B cell (primary cell): ENCODE measurements around the gene SEMA6A. TPM values are rescaled to one million over a fixed set of nuclear protein-coding genes. Genes with fewer than 3 reads are reported as not detected.

Experiments
- ATAC-seq: fragments of 200-7000 bp; cut with Tn5 transposase; one replicate; pipeline ENCODE4 v1.10.0; 2021; ENCODE audit warnings: low read depth, mild to moderate bottlenecking, moderate number of reproducible peaks, moderate library complexity
- CTCF ChIA-PET: fragments of 350-600 bp; sonication (Branson Sonifier 250); formaldehyde crosslinking; loops from one replicate; lab custom pipeline; 2021; ENCODE audit warnings: antibody characterized with exemption, inconsistent platforms; lab: Charles Lee
- POLR2A ChIA-PET: fragments of 350-600 bp; sonication (Branson Sonifier 250); formaldehyde crosslinking; loops from one replicate; lab custom pipeline; 2021; ENCODE audit warnings: antibody characterized with exemption; lab: Charles Lee
- DNase-seq: peaks from one replicate; pipeline ENCODE4 v3.0.0; 2013
- H2AFZ ChIP-seq: 2 replicates; pipeline ENCODE4 v1.6.1; 2012; ENCODE audit warnings: mild to moderate bottlenecking, low read depth, low read length; ENCODE audit not compliant: insufficient read depth, poor library complexity, severe bottlenecking
- H3K27ac ChIP-seq, 2 donors: 1 replicate in 1 of 2; 2 replicates in 1 of 2; pipeline ENCODE4 v1.5.1; 2012 to 2013; ENCODE audit warnings: low read length in 2 of 2, mild to moderate bottlenecking in 2 of 2, moderate library complexity in 1 of 2
- H3K27me3 ChIP-seq, 4 experiments: fragments of 200-600 bp in 1 of 4; sonication (generic) in 1 of 4; replicated peaks in 1 of 4; 1 replicate in 2 of 4; 2 replicates in 2 of 4; pipeline versions ENCODE4 v1.6.1 to v1.7.0; 2013 to 2016; ENCODE audit warnings: low read length in 3 of 4, mild to moderate bottlenecking in 2 of 4, mixed read lengths in 1 of 4, moderate library complexity in 1 of 4; ENCODE audit not compliant: insufficient read depth in 4 of 4, control insufficient read depth in 3 of 4; ENCODE audit errors: control extremely low read depth in 1 of 4
- H3K36me3 ChIP-seq, 2 experiments: replicated peaks in 1 of 2; 1 replicate in 1 of 2; 2 replicates in 1 of 2; pipeline versions ENCODE4 v1.6.1 to v1.7.1; 2013; ENCODE audit warnings: low read length in 1 of 2; ENCODE audit not compliant: insufficient read depth in 2 of 2, control insufficient read depth in 1 of 2; ENCODE audit errors: control extremely low read depth in 1 of 2, extremely low read depth in 1 of 2
- H3K4me1 ChIP-seq, 2 donors: fragments of 200-600 bp in 1 of 2; sonication (generic) in 1 of 2; 1 replicate in 1 of 2; 2 replicates in 1 of 2; pipeline versions ENCODE4 v1.5.1 to v1.6.1; 2013 to 2017; ENCODE audit warnings: low read length in 2 of 2; ENCODE audit not compliant: control insufficient read depth in 2 of 2, insufficient read depth in 2 of 2
- H3K4me2 ChIP-seq: replicated peaks from 2 replicates; pipeline ENCODE3; 2012; ENCODE audit warnings: mild to moderate bottlenecking, low read depth, low read length; ENCODE audit not compliant: poor library complexity, severe bottlenecking
- H3K4me3 ChIP-seq, 5 experiments: fragments of 200-600 bp in 1 of 5; sonication (generic) in 1 of 5; 1 replicate in 3 of 5; 2 replicates in 2 of 5; pipeline versions ENCODE4 v1.5.1 to v1.7.0; 2011 to 2016; ENCODE audit warnings: low read length in 4 of 5, mild to moderate bottlenecking in 4 of 5, low read depth in 2 of 5, control low read depth in 1 of 5, moderate library complexity in 1 of 5; ENCODE audit not compliant: insufficient read depth in 1 of 5; ENCODE audit errors: control extremely low read depth in 1 of 5, extremely low read depth in 1 of 5
- H3K79me2 ChIP-seq: fragments of 200-600 bp; sonication (generic); one replicate; pipeline ENCODE4 v1.6.0; 2016; ENCODE audit warnings: low read length; ENCODE audit not compliant: control insufficient read depth, insufficient read depth
- H3K9ac ChIP-seq: fragments of 200-600 bp; sonication (generic); 2 replicates; pipeline ENCODE4 v1.6.1; 2017; ENCODE audit warnings: mild to moderate bottlenecking, low read length, moderate library complexity
- H3K9me3 ChIP-seq, 3 donors: one replicate each; pipeline versions ENCODE4 v1.6.1 to v1.7.1; 2013; ENCODE audit warnings: low read length in 2 of 3; ENCODE audit not compliant: control insufficient read depth in 2 of 3, insufficient read depth in 1 of 3; ENCODE audit errors: control extremely low read depth in 1 of 3
- H4K20me1 ChIP-seq: 2 replicates; pipeline ENCODE4 v1.6.0; 2012; ENCODE audit warnings: mild to moderate bottlenecking, low read length; ENCODE audit not compliant: insufficient read depth, control insufficient read depth, poor library complexity, severe bottlenecking
- H3K27ac Mint-ChIP-seq: one replicate; pipeline ENCODE4 v1.8.0; 2021; ENCODE audit warnings: mixed read lengths
- H3K27me3 Mint-ChIP-seq: one replicate; pipeline ENCODE4 v1.8.0; 2021; ENCODE audit warnings: mixed read lengths
- H3K4me1 Mint-ChIP-seq: one replicate; pipeline ENCODE4 v1.8.0; 2021; ENCODE audit warnings: mixed read lengths
- H3K4me3 Mint-ChIP-seq: one replicate; pipeline ENCODE4 v1.8.0; 2021; ENCODE audit warnings: mixed read lengths
- H3K9me3 Mint-ChIP-seq: one replicate; pipeline ENCODE4 v1.8.0; 2022; ENCODE audit warnings: mixed read lengths; ENCODE audit not compliant: insufficient read depth
- EZH2 ChIP-seq: IDR thresholded peaks from 2 replicates; pipeline ENCODE4 v1.6.1; 2012; ENCODE audit warnings: borderline replicate concordance, low read depth, mild to moderate bottlenecking, moderate library complexity, low read length; ENCODE audit not compliant: insufficient read depth, poor library complexity, severe bottlenecking
- WGBS: methylation state at CpG from one replicate; pipeline ENCODE4 v1.1.5; 2013; ENCODE audit warnings: missing lambda C conversion rate; ENCODE audit not compliant: insufficient coverage; 5-methylcytosine and 5-hydroxymethylcytosine counted together
- intact Hi-C: fragments of 100-400 bp; cut with micrococcal nuclease; formaldehyde crosslinking; loops from one replicate; pipeline ENCODE4 v1.10.0; 2022
- polyA plus RNA-seq: library from polyadenylated mRNA; depleted of rRNA; stranded (reverse); fragments of >200 nt; gene quantifications from 2 replicates; pipeline ENCODE4 v1.2.3, GENCODE V29; 2012
- total RNA-seq, 2 donors: library from RNA; stranded (reverse); fragments of 120-200 nt in 1 of 2; gene quantifications; 1 replicate in 1 of 2; 2 replicates in 1 of 2; pipeline versions ENCODE4 v1.2.3 to v1.2.4, GENCODE V29; 2013 to 2022
- TF ChIP-seq, protein P1 (sequence below): fragments of 200-600 bp; IDR thresholded peaks from one replicate; pipeline ENCODE4 v1.8.0; 2022; ENCODE audit warnings: antibody characterized with exemption, mild to moderate bottlenecking

SEMA6A gene
- total and polyA plus RNA-seq, 2 donors (not counting 1 experiment from before 2014, with no cell fraction given), result 0.44 TPM; not detected in 1

DNA sequence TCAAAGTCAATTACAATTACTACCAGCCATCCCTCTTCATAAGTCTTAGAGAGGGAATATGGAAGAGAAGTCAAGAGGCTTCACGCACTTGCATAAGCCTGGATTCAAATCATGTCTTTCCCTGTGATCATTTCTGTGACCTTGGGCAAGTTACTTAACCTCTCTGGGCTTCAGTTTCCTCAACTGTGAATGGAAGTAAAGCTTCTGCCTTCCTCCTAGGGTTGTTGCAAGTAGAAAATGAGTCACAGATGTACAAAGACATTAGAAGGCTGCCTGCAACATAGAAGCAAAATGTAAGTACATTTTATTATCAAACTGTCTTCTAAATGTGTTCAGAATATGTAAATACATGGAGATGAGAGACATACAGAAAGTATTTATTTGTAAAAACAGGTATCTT, 42.3 kb upstream of the SEMA6A start:
- Histone ChIP-seq H3K27me3 (no peaks in the 10 kb centered on the region), H3K36me3 (no peaks in the 10 kb centered on the region), H3K9ac (no peak overlapping the region), H3K27ac (no peak overlapping the region), H3K4me2 (no peak overlapping the region), H2AFZ (no peak overlapping the region), H3K9me3 (no peaks in the 10 kb centered on the region), H3K79me2 (no peaks in the 10 kb centered on the region), H4K20me1 (no peaks in the 10 kb centered on the region), H3K4me1 (peaks cover 0 to 3% of the 10 kb centered on the region in 2 donors), H3K4me3 (no peak overlapping the region)
- intact Hi-C loops, result no loop called here
- no peak for TF ChIP-seq EZH2
- Mint-ChIP-seq H3K9me3 (no peaks in the 10 kb centered on the region), H3K27ac (no peak overlapping the region), H3K4me3 (no peak overlapping the region), H3K27me3 (no peaks in the 10 kb centered on the region), H3K4me1 (peaks cover 9% of the 10 kb centered on the region)
- POLR2A ChIA-PET, result no interaction called here
- no peak for ATAC-seq
- CTCF ChIA-PET, result no interaction called here
- WGBS, result 100% methylated on average over 1 of the region's 1 CpG
- no peak for DNase-seq

DNA sequence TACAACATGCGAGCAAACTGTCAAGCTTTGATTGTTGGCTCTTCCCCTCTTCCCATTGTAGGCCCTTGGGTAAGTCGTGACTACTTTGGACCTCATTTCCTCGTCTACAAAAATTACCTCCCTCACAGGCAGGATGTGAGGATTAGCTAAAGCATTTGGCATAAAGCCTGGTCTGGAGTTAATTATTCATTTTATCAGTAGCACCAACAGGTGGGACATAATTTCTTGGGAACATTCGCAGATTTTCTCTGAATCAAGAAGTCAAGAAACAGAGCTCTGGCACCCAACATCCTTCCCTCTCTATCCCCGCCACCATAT, 39.9 kb upstream of the SEMA6A start:
- H3K36me3 ChIP-seq, result no peaks in the 10 kb centered on the region
- no peak overlapping the region for H3K4me2 ChIP-seq
- H3K9ac ChIP-seq, result no peak overlapping the region
- intact Hi-C loops, result no loop called here
- no peak overlapping the region for H3K27ac ChIP-seq
- no CpG with 5 or more reads among the region's 5 CpGs for WGBS
- no peak overlapping the region for H3K27ac Mint-ChIP-seq
- no peaks in the 10 kb centered on the region for H4K20me1 ChIP-seq
- H2AFZ ChIP-seq, result no peak overlapping the region
- H3K27me3 ChIP-seq, result no peaks in the 10 kb centered on the region
- H3K9me3 ChIP-seq, result no peaks in the 10 kb centered on the region
- no peaks in the 10 kb centered on the region for H3K79me2 ChIP-seq
- no peak for ATAC-seq
- ChIA-PET CTCF (no interaction called here), POLR2A (no interaction called here)
- H3K4me3 Mint-ChIP-seq, result no peak overlapping the region
- H3K4me3 ChIP-seq, result no peak overlapping the region
- DNase-seq, result no peak
- TF ChIP-seq, protein P1, sequence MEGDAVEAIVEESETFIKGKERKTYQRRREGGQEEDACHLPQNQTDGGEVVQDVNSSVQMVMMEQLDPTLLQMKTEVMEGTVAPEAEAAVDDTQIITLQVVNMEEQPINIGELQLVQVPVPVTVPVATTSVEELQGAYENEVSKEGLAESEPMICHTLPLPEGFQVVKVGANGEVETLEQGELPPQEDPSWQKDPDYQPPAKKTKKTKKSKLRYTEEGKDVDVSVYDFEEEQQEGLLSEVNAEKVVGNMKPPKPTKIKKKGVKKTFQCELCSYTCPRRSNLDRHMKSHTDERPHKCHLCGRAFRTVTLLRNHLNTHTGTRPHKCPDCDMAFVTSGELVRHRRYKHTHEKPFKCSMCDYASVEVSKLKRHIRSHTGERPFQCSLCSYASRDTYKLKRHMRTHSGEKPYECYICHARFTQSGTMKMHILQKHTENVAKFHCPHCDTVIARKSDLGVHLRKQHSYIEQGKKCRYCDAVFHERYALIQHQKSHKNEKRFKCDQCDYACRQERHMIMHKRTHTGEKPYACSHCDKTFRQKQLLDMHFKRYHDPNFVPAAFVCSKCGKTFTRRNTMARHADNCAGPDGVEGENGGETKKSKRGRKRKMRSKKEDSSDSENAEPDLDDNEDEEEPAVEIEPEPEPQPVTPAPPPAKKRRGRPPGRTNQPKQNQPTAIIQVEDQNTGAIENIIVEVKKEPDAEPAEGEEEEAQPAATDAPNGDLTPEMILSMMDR, result no peak
- no peak for TF ChIP-seq EZH2
- H3K27me3 Mint-ChIP-seq, result no peaks in the 10 kb centered on the region
- H3K4me1 Mint-ChIP-seq, result peaks cover 9% of the 10 kb centered on the region
- no peaks in the 10 kb centered on the region for H3K9me3 Mint-ChIP-seq
- peaks cover 0 to 3% of the 10 kb centered on the region in 2 donors for H3K4me1 ChIP-seq
